Chondrocyte (in vitro differentiated cells): ENCODE data around the gene R3HDM4. TPM values are rescaled to one million over a fixed set of nuclear protein-coding genes. Genes with fewer than 3 reads are reported as not detected.

Experiments
- DNase-seq: peaks from one replicate; pipeline ENCODE4 v3.0.0; 2021; ENCODE audit warnings: mixed read lengths, low spot score
- H3K27ac Mint-ChIP-seq: one replicate; pipeline ENCODE4 v1.8.0; 2021; ENCODE audit warnings: mild to moderate bottlenecking, moderate library complexity, mixed read lengths; ENCODE audit not compliant: unreplicated experiment
- H3K27me3 Mint-ChIP-seq: 2 replicates; pipeline ENCODE4 v1.8.0; 2021; ENCODE audit warnings: low read depth, mixed read lengths
- H3K36me3 Mint-ChIP-seq: 2 replicates; pipeline ENCODE4 v1.8.0; 2021; ENCODE audit warnings: low read depth, mixed read lengths
- H3K4me1 Mint-ChIP-seq: 2 replicates; pipeline ENCODE4 v1.8.0; 2021; ENCODE audit warnings: low read depth, mild to moderate bottlenecking, mixed read lengths
- H3K4me3 Mint-ChIP-seq: one replicate; pipeline ENCODE4 v1.8.0; 2021; ENCODE audit warnings: mild to moderate bottlenecking, moderate library complexity, mixed read lengths; ENCODE audit not compliant: unreplicated experiment
- H3K9me3 Mint-ChIP-seq: 2 replicates; pipeline ENCODE4 v1.8.0; 2021; ENCODE audit warnings: low read depth, mixed read lengths
- total RNA-seq: library from RNA; stranded (reverse); gene quantifications from 3 replicates; pipeline ENCODE4 v1.2.1, GENCODE V29; 2021
- TF ChIP-seq, protein P1 (sequence below): fragments of 200-600 bp; sonication (generic); IDR thresholded peaks from 2 replicates; pipeline ENCODE4 v1.5.0; 2021; ENCODE audit warnings: antibody characterized with exemption, mild to moderate bottlenecking, moderate library complexity

The R3HDM4 gene
- total RNA-seq, 1 donor from 2014 or later = 48.4 TPM

DNA sequence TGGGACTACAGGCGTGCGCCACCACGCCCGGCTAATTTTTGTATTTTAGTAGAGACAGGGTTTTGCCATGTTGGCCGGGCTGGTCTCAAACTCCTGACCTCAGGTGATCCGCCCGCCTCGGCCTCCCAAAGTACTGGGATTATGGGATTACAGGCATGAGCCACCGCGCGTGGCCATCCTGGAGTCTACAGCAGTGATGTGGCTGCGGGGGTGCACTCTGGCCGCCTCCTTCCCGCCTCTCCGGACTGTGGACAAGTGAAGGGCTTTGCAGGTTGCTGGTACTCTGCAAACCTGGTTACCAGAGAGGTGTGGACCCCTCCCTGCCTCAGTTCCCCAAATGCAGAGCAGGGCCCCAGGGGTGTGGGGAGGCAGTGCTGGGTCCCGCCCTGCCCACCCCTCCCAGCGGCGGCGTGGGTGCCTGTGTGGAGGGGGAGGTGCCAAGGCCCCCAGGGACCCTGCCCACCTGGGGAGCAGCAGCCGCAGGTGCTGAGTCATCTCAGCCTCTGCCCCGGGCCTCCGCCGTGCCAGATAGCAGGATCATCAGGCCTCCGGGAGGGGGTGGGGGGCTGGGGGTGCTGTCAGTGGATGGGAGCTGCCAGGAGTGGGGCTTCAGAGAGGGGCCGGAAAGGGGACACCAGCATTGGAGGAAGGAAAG, 36.0 kb upstream of the R3HDM4 start:
- H3K9me3 Mint-ChIP-seq = no peaks in the 10 kb centered on the region
- no peak overlapping the region for H3K4me3 Mint-ChIP-seq
- peaks cover 10% of the 10 kb centered on the region for H3K4me1 Mint-ChIP-seq
- no peak for DNase-seq
- no peak overlapping the region for H3K27ac Mint-ChIP-seq
- no peaks in the 10 kb centered on the region for H3K27me3 Mint-ChIP-seq
- no peaks in the 10 kb centered on the region for H3K36me3 Mint-ChIP-seq
- TF ChIP-seq, protein P1, sequence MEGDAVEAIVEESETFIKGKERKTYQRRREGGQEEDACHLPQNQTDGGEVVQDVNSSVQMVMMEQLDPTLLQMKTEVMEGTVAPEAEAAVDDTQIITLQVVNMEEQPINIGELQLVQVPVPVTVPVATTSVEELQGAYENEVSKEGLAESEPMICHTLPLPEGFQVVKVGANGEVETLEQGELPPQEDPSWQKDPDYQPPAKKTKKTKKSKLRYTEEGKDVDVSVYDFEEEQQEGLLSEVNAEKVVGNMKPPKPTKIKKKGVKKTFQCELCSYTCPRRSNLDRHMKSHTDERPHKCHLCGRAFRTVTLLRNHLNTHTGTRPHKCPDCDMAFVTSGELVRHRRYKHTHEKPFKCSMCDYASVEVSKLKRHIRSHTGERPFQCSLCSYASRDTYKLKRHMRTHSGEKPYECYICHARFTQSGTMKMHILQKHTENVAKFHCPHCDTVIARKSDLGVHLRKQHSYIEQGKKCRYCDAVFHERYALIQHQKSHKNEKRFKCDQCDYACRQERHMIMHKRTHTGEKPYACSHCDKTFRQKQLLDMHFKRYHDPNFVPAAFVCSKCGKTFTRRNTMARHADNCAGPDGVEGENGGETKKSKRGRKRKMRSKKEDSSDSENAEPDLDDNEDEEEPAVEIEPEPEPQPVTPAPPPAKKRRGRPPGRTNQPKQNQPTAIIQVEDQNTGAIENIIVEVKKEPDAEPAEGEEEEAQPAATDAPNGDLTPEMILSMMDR = no peak

- Mint-ChIP-seq H3K4me3 (no peak overlapping the region), H3K9me3 (no peaks in the 10 kb centered on the region), H3K27me3 (no peaks in the 10 kb centered on the region), H3K4me1 (peaks cover 10% of the 10 kb centered on the region), H3K27ac (no peak overlapping the region), H3K36me3 (no peaks in the 10 kb centered on the region)
- DNase-seq = no peak
- TF ChIP-seq, protein P1 = no peak
These were observed 34.9 kb upstream of the R3HDM4 start for GRCh38 chr19:947707-948539.

DNA sequence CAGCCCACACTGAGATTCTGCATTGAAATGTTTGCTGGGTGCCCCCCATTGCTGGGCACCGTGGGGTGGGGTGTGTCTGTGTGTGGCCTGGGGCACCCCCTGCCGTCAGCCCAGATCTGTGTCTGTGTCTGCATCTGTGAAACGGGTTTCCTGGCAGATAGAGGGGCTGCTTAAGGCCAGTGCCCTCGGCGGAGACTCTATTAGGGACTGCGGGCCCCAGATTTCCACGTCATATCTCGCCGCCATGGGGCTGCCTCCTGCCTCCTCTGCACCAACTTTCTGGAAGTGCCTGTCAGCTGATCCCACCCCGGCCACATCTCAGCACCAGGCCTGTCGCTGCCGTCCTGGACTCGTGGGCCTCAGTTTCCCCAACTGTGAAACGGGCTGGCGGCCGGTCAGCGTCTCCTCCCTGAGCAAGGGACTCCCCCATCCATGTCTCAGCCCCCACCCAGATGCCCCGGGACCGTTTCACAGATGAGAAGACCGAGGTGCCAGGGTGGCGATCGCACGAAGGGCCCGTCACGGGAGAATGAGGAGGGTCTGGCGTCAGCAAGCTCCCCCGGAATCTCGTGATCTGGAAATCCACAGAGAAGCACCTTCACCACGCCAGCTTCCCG, 34.2 kb upstream of the R3HDM4 start:
- Mint-ChIP-seq H3K9me3 (no peaks in the 10 kb centered on the region), H3K27ac (no peak overlapping the region), H3K4me3 (no peak overlapping the region), H3K4me1 (peaks cover 10% of the 10 kb centered on the region), H3K27me3 (no peaks in the 10 kb centered on the region), H3K36me3 (no peaks in the 10 kb centered on the region)
- DNase-seq = no peak
- TF ChIP-seq, protein P1 = no peak

GRCh38 chr19:945401-946252, 32.6 kb upstream of the R3HDM4 start:
- Mint-ChIP-seq H3K9me3 (no peaks in the 10 kb centered on the region), H3K27me3 (no peaks in the 10 kb centered on the region), H3K36me3 (peaks cover 2% of the 10 kb centered on the region), H3K4me1 (peaks cover 9% of the 10 kb centered on the region), H3K4me3 (no peak overlapping the region), H3K27ac (no peak overlapping the region)
- no peak for DNase-seq
- TF ChIP-seq, protein P1 = no peak
